Prostate gland (tissue), 2 donors: ENCODE measurements around the gene SNX7. TPM values are rescaled to one million over a fixed set of nuclear protein-coding genes. Genes with fewer than 3 reads are reported as not detected.

ENCODE experiments used
- DNase-seq: peaks from one replicate; pipeline ENCODE4 v3.0.0-alpha.2; 2019; ENCODE audit warnings: low spot score
- H3K27ac ChIP-seq, 2 donors: fragments of 200-600 bp; sonication (generic); 2 replicates each; pipeline ENCODE4 v1.5.1; 2017 to 2019
- H3K27me3 ChIP-seq: fragments of 200-600 bp; sonication (generic); replicated peaks from 2 replicates; pipeline ENCODE4 v1.5.1; 2019; ENCODE audit not compliant: insufficient read depth
- H3K36me3 ChIP-seq, 2 donors: fragments of 200-600 bp; sonication (generic); 1 replicate in 1 of 2; 2 replicates in 1 of 2; pipeline versions ENCODE4 v1.5.1 to v1.8.1; 2017 to 2019
- H3K4me1 ChIP-seq: fragments of 200-600 bp; sonication (generic); replicated peaks from 2 replicates; pipeline ENCODE4 v1.5.1; 2019
- H3K4me3 ChIP-seq, 2 donors: fragments of 200-600 bp; sonication (generic); 2 replicates each; pipeline ENCODE4 v1.5.1; 2017 to 2019
- H3K9me3 ChIP-seq: fragments of 200-600 bp; sonication (generic); 2 replicates; pipeline ENCODE4 v1.5.1; 2017
- POLR2A ChIP-seq: fragments of 450-650 bp; IDR thresholded peaks from one replicate; pipeline ENCODE4 v1.6.1; 2016; ENCODE audit warnings: antibody characterized with exemption, mild to moderate bottlenecking
- POLR2AphosphoS5 ChIP-seq: sonication (generic); formaldehyde crosslinking; IDR thresholded peaks from one replicate; pipeline ENCODE4 v1.6.1; 2017; ENCODE audit warnings: antibody characterized with exemption
- whole genome bisulfite sequencing: methylation state at CpG from one replicate; pipeline ENCODE4 v1.1.5; 2018; 5-methylcytosine and 5-hydroxymethylcytosine counted together
- intact Hi-C: fragments of 100-400 bp; cut with DNase I; formaldehyde crosslinking; loops from one replicate; pipeline ENCODE4 v1.14.2; 2022
- total RNA-seq, 2 donors: library from RNA; depleted of rRNA; stranded (reverse); fragments of >200 nt; gene quantifications; one replicate each; pipeline ENCODE4 v1.1.0, GENCODE V29; 2016
- TF ChIP-seq, protein P1 (sequence below), 4 experiments: fragments of 200-600 bp in 2 of 4; fragments of 450-650 bp in 2 of 4; sonication (generic) in 2 of 4; IDR thresholded peaks; 1 replicate in 3 of 4; 2 replicates in 1 of 4; pipeline ENCODE4 v1.5.1; 2016 to 2019; ENCODE audit warnings: antibody characterized with exemption in 4 of 4, mild to moderate bottlenecking in 2 of 4, moderate library complexity in 2 of 4

Gene SNX7
- total RNA-seq, 2 donors from 2014 or later: 19.4 to 32.9 TPM

- peak; percentile 16 for DNase-seq
- H3K9me3 ChIP-seq: no peaks in the 10 kb centered on the region
- WGBS: 17% methylated on average over 4 of the region's 4 CpGs
- no peaks in the 10 kb centered on the region for H3K27me3 ChIP-seq
- TF ChIP-seq POLR2A: no peak
- TF ChIP-seq, protein P1, sequence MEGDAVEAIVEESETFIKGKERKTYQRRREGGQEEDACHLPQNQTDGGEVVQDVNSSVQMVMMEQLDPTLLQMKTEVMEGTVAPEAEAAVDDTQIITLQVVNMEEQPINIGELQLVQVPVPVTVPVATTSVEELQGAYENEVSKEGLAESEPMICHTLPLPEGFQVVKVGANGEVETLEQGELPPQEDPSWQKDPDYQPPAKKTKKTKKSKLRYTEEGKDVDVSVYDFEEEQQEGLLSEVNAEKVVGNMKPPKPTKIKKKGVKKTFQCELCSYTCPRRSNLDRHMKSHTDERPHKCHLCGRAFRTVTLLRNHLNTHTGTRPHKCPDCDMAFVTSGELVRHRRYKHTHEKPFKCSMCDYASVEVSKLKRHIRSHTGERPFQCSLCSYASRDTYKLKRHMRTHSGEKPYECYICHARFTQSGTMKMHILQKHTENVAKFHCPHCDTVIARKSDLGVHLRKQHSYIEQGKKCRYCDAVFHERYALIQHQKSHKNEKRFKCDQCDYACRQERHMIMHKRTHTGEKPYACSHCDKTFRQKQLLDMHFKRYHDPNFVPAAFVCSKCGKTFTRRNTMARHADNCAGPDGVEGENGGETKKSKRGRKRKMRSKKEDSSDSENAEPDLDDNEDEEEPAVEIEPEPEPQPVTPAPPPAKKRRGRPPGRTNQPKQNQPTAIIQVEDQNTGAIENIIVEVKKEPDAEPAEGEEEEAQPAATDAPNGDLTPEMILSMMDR (IDR thresholded peaks at IDR 0.05): no peak
- TF ChIP-seq POLR2AphosphoS5: no peak
- no peak overlapping the region for H3K27ac ChIP-seq
- no peak overlapping the region for H3K4me3 ChIP-seq
- intact Hi-C loops: no loop called here
- H3K36me3 ChIP-seq: no peaks in the 10 kb centered on the region
- H3K4me1 ChIP-seq: no peaks in the 10 kb centered on the region
Observed at GRCh38 chr1:98677288-98677687, 15.8 kb downstream of the SNX7 start.

- intact Hi-C loops: no loop called here
- no peak overlapping the region for H3K27ac ChIP-seq
- no peaks in the 10 kb centered on the region for H3K9me3 ChIP-seq
- DNase-seq: no peak
- H3K27me3 ChIP-seq: no peaks in the 10 kb centered on the region
- H3K4me1 ChIP-seq: no peaks in the 10 kb centered on the region
- no peak for TF ChIP-seq POLR2AphosphoS5
- TF ChIP-seq, protein P1 (IDR thresholded peaks at IDR 0.05): no peak
- no peak for TF ChIP-seq POLR2A
- no peaks in the 10 kb centered on the region for H3K36me3 ChIP-seq
- H3K4me3 ChIP-seq: no peak overlapping the region
- WGBS: 96% methylated on average over 3 of the region's 3 CpGs
Observed at GRCh38 chr1:98681812-98682211, 20.3 kb downstream of the SNX7 start.

GRCh38 chr1:98688110-98688739 is 26.7 kb downstream of the SNX7 start:
- intact Hi-C loops: no loop called here
- H3K27ac ChIP-seq: no peak overlapping the region
- TF ChIP-seq POLR2A (no peak), POLR2AphosphoS5 (no peak)
- TF ChIP-seq, protein P1 (IDR thresholded peaks at IDR 0.05): no peak
- no peak for DNase-seq
- WGBS: 53% methylated on average over 2 of the region's 2 CpGs
- H3K4me3 ChIP-seq: no peak overlapping the region
- H3K36me3 ChIP-seq: no peaks in the 10 kb centered on the region
- H3K9me3 ChIP-seq: no peaks in the 10 kb centered on the region
- H3K4me1 ChIP-seq: no peaks in the 10 kb centered on the region
- H3K27me3 ChIP-seq: no peaks in the 10 kb centered on the region

DNA sequence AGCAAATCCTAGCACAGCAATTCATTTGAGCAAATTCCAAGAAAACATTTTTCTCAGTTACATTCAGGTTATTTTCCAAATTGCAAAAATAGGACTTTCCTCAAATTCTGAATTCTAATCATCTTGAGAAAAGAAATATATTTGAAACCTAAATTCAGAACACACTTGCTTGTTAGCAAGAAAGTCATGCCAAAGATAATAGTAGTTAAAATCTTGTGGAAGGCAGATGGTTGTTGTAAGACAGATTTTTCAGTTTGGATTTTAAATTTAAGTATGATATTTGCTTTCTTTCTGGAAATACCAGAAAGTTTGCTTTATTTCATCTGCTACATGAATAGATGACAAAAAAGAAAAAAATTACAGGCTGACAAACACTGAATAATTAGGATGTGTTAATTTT is 29.1 kb downstream of the SNX7 start:
- Histone ChIP-seq H3K36me3 (no peaks in the 10 kb centered on the region), H3K9me3 (no peaks in the 10 kb centered on the region), H3K27ac (no peak overlapping the region), H3K27me3 (no peaks in the 10 kb centered on the region), H3K4me1 (no peaks in the 10 kb centered on the region), H3K4me3 (no peak overlapping the region)
- no peak for TF ChIP-seq POLR2AphosphoS5
- no peak for TF ChIP-seq POLR2A
- TF ChIP-seq, protein P1 (IDR thresholded peaks at IDR 0.05): no peak
- DNase-seq: no peak
- intact Hi-C loops: no loop called here

DNA sequence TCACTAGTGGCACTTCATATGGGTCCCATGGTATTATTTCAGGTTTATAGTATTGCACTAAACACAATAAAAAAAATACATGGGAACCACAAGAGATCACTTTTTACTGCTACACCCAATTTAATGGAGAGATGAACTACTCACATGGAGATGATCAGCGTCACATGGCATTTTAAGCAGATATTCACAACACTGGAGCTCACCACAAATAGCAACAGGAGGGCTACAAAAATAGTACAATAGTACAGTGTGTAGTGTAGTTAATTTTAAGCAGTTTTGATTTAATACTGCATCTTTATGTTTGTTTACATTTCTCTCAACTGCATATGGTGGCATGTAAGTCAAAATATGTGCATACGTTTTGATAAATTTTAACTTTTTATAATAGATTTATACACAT is 31.0 kb downstream of the SNX7 start:
- WGBS: 97% methylated on average over 2 of the region's 2 CpGs
- H3K27me3 ChIP-seq: no peaks in the 10 kb centered on the region
- intact Hi-C loops: no loop called here
- H3K4me3 ChIP-seq: no peak overlapping the region
- TF ChIP-seq POLR2AphosphoS5: no peak
- TF ChIP-seq, protein P1 (IDR thresholded peaks at IDR 0.05): no peak
- TF ChIP-seq POLR2A: no peak
- H3K27ac ChIP-seq: no peak overlapping the region
- H3K36me3 ChIP-seq: no peaks in the 10 kb centered on the region
- H3K4me1 ChIP-seq: no peaks in the 10 kb centered on the region
- H3K9me3 ChIP-seq: no peaks in the 10 kb centered on the region
- DNase-seq: no peak
